GM23338 (cell line): Measurements from ENCODE around the gene MAP4K3. TPM values are rescaled to one million over a fixed set of nuclear protein-coding genes. Genes with fewer than 3 reads are reported as not detected.
A peak's percentile ranks its signal among the peaks of the same experiment; 100 is the strongest.

Experiments used
- ATAC-seq: fragments of 200-7000 bp; cut with Tn5 transposase; 3 replicates; pipeline ENCODE4 v1.9.1; 2020
- DNase-seq: peaks from one replicate; pipeline ENCODE4 v3.0.0-alpha.2; 2015; ENCODE audit warnings: low spot score
- H2AFZ ChIP-seq: fragments of 200-600 bp; sonication (generic); 2 replicates; pipeline ENCODE4 v1.8.0; 2016; ENCODE audit warnings: antibody characterized with exemption, mild to moderate bottlenecking, moderate library complexity
- H3F3A ChIP-seq: fragments of 200-600 bp; sonication (generic); replicated peaks from 2 replicates; pipeline ENCODE4 v1.8.0; 2017; ENCODE audit warnings: antibody characterized with exemption, mixed run types, low read depth
- H3K27ac ChIP-seq: fragments of 200-600 bp; sonication (generic); 2 replicates; pipeline ENCODE4 v1.6.1; 2016; ENCODE audit warnings: low read depth
- H3K27me3 ChIP-seq: fragments of 200-600 bp; sonication (generic); 2 replicates; pipeline ENCODE4 v1.8.0; 2016; ENCODE audit warnings: mild to moderate bottlenecking, mixed run types, moderate library complexity; ENCODE audit not compliant: insufficient read depth
- H3K36me3 ChIP-seq: fragments of 200-600 bp; sonication (generic); 2 replicates; pipeline ENCODE4 v1.8.0; 2016; ENCODE audit warnings: mild to moderate bottlenecking; ENCODE audit not compliant: insufficient read depth
- H3K4me1 ChIP-seq: fragments of 200-600 bp; sonication (generic); 2 replicates; pipeline ENCODE4 v1.8.0; 2016; ENCODE audit warnings: mild to moderate bottlenecking, moderate library complexity; ENCODE audit not compliant: insufficient read depth
- H3K4me2 ChIP-seq: fragments of 200-600 bp; sonication (generic); 2 replicates; pipeline ENCODE4 v1.7.1; 2017; ENCODE audit warnings: mixed run types
- H3K4me3 ChIP-seq: fragments of 200-600 bp; sonication (generic); 2 replicates; pipeline ENCODE4 v1.6.1; 2016; ENCODE audit warnings: mixed run types
- H3K79me2 ChIP-seq: fragments of 200-600 bp; sonication (generic); replicated peaks from 2 replicates; pipeline ENCODE4 v1.8.0; 2017; ENCODE audit warnings: mild to moderate bottlenecking; ENCODE audit not compliant: insufficient read depth
- H3K9me2 ChIP-seq: fragments of 200-600 bp; sonication (generic); 2 replicates; pipeline ENCODE4 v1.8.0; 2017; ENCODE audit not compliant: insufficient read depth
- H4K20me1 ChIP-seq: fragments of 200-600 bp; sonication (generic); replicated peaks from 2 replicates; pipeline ENCODE4 v1.8.0; 2017; ENCODE audit warnings: mild to moderate bottlenecking; ENCODE audit not compliant: insufficient read depth
- H3K27ac Mint-ChIP-seq: 2 replicates; pipeline ENCODE4 v1.8.0; 2020; ENCODE audit warnings: inconsistent platforms, mild to moderate bottlenecking, moderate library complexity, mixed read lengths
- H3K27me3 Mint-ChIP-seq: 3 replicates; pipeline ENCODE4 v1.8.0; 2022; ENCODE audit warnings: low read depth, mild to moderate bottlenecking, moderate library complexity, mixed read lengths, inconsistent platforms; ENCODE audit not compliant: insufficient read depth, poor library complexity
- H3K36me3 Mint-ChIP-seq: 3 replicates; pipeline ENCODE4 v1.8.0; 2021; ENCODE audit warnings: low read depth, mild to moderate bottlenecking, inconsistent platforms, moderate library complexity, mixed read lengths
- H3K4me1 Mint-ChIP-seq: 3 replicates; pipeline ENCODE4 v1.8.0; 2020; ENCODE audit warnings: mild to moderate bottlenecking, inconsistent platforms, mixed read lengths
- H3K4me3 Mint-ChIP-seq: 3 replicates; pipeline ENCODE4 v1.8.0; 2021; ENCODE audit warnings: moderate library complexity, mild to moderate bottlenecking, inconsistent platforms, mixed read lengths
- H3K9me3 Mint-ChIP-seq: 3 replicates; pipeline ENCODE4 v1.8.0; 2020; ENCODE audit warnings: moderate library complexity, mild to moderate bottlenecking, inconsistent platforms, mixed read lengths
- CREB1 ChIP-seq: fragments of 250-450 bp; sonication (Bioruptor Pico); IDR thresholded peaks from 2 replicates; pipeline ENCODE4 v1.5.0; 2020; ENCODE audit warnings: low read depth, mild to moderate bottlenecking, moderate library complexity
- ETS1 ChIP-seq: IDR thresholded peaks from 2 replicates; pipeline ENCODE4 v1.6.1; 2016; ENCODE audit warnings: antibody characterized with exemption
- EZH2 ChIP-seq: fragments of 200-600 bp; sonication (generic); IDR thresholded peaks from one replicate; pipeline ENCODE4 v1.8.0; 2017; ENCODE audit warnings: antibody characterized with exemption, mild to moderate bottlenecking, low read depth; ENCODE audit not compliant: unreplicated experiment
- EZH2phosphoT487 ChIP-seq: fragments of 200-600 bp; sonication (generic); IDR thresholded peaks from one replicate; pipeline ENCODE4 v1.8.1; 2018; ENCODE audit warnings: antibody characterized with exemption; ENCODE audit not compliant: unreplicated experiment
- POLR2AphosphoS5 ChIP-seq: IDR thresholded peaks from 2 replicates; pipeline ENCODE4 v1.6.1; 2016; ENCODE audit warnings: antibody characterized with exemption, low read depth
- ZNF114 ChIP-seq: fragments of 250-450 bp; sonication (Bioruptor Pico); IDR thresholded peaks from 2 replicates; pipeline ENCODE4 v1.5.0; 2020; ENCODE audit warnings: mild to moderate bottlenecking, moderate library complexity
- ZNF331 ChIP-seq: fragments of 250-450 bp; sonication (Bioruptor Pico); IDR thresholded peaks from 2 replicates; pipeline ENCODE4 v1.5.0; 2020; ENCODE audit warnings: low read depth, mild to moderate bottlenecking, moderate library complexity
- polyA plus RNA-seq: library from polyadenylated mRNA; unstranded; fragments of >200 nt; fragmentation: Nextera tagmentation; extraction: Ambion mirVana; gene quantifications from 2 replicates; pipeline ENCODE4 v1.2.1, GENCODE V29; 2016
- total RNA-seq: library from RNA; depleted of rRNA; stranded (reverse); fragments of >200 nt; shearing (Covaris generic); gene quantifications from 2 replicates; pipeline ENCODE4 v1.2.3, GENCODE V29; 2014
- TF ChIP-seq, protein P1 (sequence below), 2 experiments: fragments of 200-600 bp in 1 of 2; sonication (generic) in 1 of 2; conservative IDR thresholded peaks; 2 replicates each; pipeline versions ENCODE4 v1.5.1 to v1.6.1; 2016 to 2017; ENCODE audit warnings: antibody characterized with exemption in 2 of 2, low read depth in 2 of 2, mild to moderate bottlenecking in 2 of 2, moderate library complexity in 1 of 2
- TF ChIP-seq, protein P2 (sequence below): fragments of 250-450 bp; sonication (Bioruptor Pico); IDR thresholded peaks from 2 replicates; pipeline ENCODE4 v1.5.0; 2020; ENCODE audit warnings: mild to moderate bottlenecking, moderate library complexity

The MAP4K3 gene
- total and polyA plus RNA-seq, 2 experiments from 2014 or later = 33.0 to 90.7 TPM

DNA sequence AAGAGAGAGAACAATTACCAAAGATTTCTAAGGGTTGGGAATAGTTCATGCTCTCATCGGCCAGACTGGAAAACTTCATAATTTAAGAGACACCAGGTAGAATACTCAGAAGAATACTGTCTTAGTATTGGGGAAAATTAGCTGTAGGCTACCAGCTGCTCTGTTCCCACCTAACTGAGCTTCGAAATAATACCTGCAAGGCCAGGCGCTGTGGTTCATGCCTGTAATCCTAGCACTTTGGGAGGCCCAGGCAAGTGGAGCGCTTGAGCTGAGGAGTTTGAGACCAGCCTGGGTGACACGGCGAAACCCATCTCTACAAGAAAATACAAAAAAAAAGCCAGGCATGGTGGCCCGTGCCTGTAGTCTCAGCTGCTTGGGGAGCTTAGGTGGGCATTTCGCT lies 35.8 kb downstream of the MAP4K3 start:
- H3K4me1 Mint-ChIP-seq = peaks cover 62% of the 10 kb centered on the region
- no peak overlapping the region for H3K4me3 Mint-ChIP-seq
- TF ChIP-seq EZH2phosphoT487 = no peak
- no peak for TF ChIP-seq EZH2
- TF ChIP-seq ZNF331 = no peak
- TF ChIP-seq ZNF114 (CRISPR knock-in tag) = no peak
- no peak for TF ChIP-seq POLR2AphosphoS5
- TF ChIP-seq, protein P1, sequence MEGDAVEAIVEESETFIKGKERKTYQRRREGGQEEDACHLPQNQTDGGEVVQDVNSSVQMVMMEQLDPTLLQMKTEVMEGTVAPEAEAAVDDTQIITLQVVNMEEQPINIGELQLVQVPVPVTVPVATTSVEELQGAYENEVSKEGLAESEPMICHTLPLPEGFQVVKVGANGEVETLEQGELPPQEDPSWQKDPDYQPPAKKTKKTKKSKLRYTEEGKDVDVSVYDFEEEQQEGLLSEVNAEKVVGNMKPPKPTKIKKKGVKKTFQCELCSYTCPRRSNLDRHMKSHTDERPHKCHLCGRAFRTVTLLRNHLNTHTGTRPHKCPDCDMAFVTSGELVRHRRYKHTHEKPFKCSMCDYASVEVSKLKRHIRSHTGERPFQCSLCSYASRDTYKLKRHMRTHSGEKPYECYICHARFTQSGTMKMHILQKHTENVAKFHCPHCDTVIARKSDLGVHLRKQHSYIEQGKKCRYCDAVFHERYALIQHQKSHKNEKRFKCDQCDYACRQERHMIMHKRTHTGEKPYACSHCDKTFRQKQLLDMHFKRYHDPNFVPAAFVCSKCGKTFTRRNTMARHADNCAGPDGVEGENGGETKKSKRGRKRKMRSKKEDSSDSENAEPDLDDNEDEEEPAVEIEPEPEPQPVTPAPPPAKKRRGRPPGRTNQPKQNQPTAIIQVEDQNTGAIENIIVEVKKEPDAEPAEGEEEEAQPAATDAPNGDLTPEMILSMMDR (conservative IDR thresholded peaks at IDR 0.05; ENCODE audit: low read depth in 2 of 2) = no peak
- H3K27me3 ChIP-seq = no peaks in the 10 kb centered on the region
- DNase-seq = no peak
- peaks cover 2% of the 10 kb centered on the region for H3K27me3 Mint-ChIP-seq
- H3K27ac ChIP-seq = peak overlapping the region; percentile 50
- H3K36me3 ChIP-seq = no peaks in the 10 kb centered on the region
- H3K4me3 ChIP-seq = no peak overlapping the region
- peaks cover 100% of the 10 kb centered on the region for H3K79me2 ChIP-seq
- H3K27ac Mint-ChIP-seq = peak overlapping the region; percentile 69; the same call in 1 of the 2 replicates
- H3K4me1 ChIP-seq = peaks cover 60% of the 10 kb centered on the region
- ATAC-seq = peak; percentile 55
- peaks cover 6% of the 10 kb centered on the region; the same call in 1 of the 3 replicates for H3K36me3 Mint-ChIP-seq
- no peaks in the 10 kb centered on the region for H3F3A ChIP-seq
- peak overlapping the region; percentile 40 for H3K4me2 ChIP-seq
- H2AFZ ChIP-seq = no peak overlapping the region
- no peaks in the 10 kb centered on the region; the same call in 2 of the 3 replicates for H3K9me3 Mint-ChIP-seq
- H3K9me2 ChIP-seq = no peaks in the 10 kb centered on the region
- peaks cover 4% of the 10 kb centered on the region; the same call in 1 of the 2 replicates for H4K20me1 ChIP-seq

DNA sequence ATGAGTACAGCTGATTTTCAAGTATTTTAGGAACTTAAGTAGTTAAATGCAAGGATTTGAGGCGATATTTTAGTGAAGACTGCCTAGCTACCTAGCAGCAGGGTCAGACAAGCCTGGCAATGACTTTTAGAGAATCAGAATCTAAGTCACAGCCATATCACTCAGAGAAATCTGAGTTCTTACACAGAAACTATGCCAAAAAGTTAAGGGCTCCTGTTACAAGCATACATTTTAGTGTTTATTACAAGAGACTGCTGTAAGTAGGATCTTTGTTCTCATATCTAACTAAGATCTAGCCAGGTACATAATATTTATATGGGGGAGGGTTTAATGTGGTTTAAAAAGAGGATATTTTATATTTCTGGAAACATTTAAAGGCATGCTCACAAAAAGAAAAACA lies 37.5 kb downstream of the MAP4K3 start:
- H2AFZ ChIP-seq = no peak overlapping the region
- H3F3A ChIP-seq = no peaks in the 10 kb centered on the region
- peak overlapping the region; percentile 13; the same call in 1 of the 2 replicates for H3K4me2 ChIP-seq
- Mint-ChIP-seq H3K9me3 (no peaks in the 10 kb centered on the region), H3K27me3 (peaks cover 2% of the 10 kb centered on the region), H3K36me3 (peaks cover 6% of the 10 kb centered on the region; the same call in 1 of the 3 replicates), H3K27ac (no peak overlapping the region), H3K4me3 (no peak overlapping the region), H3K4me1 (peaks cover 54% of the 10 kb centered on the region)
- ATAC-seq (no peak), DNase-seq (no peak)
- no peaks in the 10 kb centered on the region for H3K36me3 ChIP-seq
- 0 out of 2 replicates have a peak, but pooled peaks cover 7% of the 10 kb centered on the region for H4K20me1 ChIP-seq
- H3K27me3 ChIP-seq = no peaks in the 10 kb centered on the region
- H3K4me1 ChIP-seq = peaks cover 51% of the 10 kb centered on the region
- H3K9me2 ChIP-seq = no peaks in the 10 kb centered on the region
- no peak overlapping the region for H3K4me3 ChIP-seq
- H3K79me2 ChIP-seq = peaks cover 100% of the 10 kb centered on the region
- peak overlapping the region; percentile 60 for H3K27ac ChIP-seq
- TF ChIP-seq ZNF114 (CRISPR knock-in tag) (no peak), CREB1 (no peak), POLR2AphosphoS5 (no peak), EZH2phosphoT487 (no peak), ETS1 (no peak)
- TF ChIP-seq, protein P2, sequence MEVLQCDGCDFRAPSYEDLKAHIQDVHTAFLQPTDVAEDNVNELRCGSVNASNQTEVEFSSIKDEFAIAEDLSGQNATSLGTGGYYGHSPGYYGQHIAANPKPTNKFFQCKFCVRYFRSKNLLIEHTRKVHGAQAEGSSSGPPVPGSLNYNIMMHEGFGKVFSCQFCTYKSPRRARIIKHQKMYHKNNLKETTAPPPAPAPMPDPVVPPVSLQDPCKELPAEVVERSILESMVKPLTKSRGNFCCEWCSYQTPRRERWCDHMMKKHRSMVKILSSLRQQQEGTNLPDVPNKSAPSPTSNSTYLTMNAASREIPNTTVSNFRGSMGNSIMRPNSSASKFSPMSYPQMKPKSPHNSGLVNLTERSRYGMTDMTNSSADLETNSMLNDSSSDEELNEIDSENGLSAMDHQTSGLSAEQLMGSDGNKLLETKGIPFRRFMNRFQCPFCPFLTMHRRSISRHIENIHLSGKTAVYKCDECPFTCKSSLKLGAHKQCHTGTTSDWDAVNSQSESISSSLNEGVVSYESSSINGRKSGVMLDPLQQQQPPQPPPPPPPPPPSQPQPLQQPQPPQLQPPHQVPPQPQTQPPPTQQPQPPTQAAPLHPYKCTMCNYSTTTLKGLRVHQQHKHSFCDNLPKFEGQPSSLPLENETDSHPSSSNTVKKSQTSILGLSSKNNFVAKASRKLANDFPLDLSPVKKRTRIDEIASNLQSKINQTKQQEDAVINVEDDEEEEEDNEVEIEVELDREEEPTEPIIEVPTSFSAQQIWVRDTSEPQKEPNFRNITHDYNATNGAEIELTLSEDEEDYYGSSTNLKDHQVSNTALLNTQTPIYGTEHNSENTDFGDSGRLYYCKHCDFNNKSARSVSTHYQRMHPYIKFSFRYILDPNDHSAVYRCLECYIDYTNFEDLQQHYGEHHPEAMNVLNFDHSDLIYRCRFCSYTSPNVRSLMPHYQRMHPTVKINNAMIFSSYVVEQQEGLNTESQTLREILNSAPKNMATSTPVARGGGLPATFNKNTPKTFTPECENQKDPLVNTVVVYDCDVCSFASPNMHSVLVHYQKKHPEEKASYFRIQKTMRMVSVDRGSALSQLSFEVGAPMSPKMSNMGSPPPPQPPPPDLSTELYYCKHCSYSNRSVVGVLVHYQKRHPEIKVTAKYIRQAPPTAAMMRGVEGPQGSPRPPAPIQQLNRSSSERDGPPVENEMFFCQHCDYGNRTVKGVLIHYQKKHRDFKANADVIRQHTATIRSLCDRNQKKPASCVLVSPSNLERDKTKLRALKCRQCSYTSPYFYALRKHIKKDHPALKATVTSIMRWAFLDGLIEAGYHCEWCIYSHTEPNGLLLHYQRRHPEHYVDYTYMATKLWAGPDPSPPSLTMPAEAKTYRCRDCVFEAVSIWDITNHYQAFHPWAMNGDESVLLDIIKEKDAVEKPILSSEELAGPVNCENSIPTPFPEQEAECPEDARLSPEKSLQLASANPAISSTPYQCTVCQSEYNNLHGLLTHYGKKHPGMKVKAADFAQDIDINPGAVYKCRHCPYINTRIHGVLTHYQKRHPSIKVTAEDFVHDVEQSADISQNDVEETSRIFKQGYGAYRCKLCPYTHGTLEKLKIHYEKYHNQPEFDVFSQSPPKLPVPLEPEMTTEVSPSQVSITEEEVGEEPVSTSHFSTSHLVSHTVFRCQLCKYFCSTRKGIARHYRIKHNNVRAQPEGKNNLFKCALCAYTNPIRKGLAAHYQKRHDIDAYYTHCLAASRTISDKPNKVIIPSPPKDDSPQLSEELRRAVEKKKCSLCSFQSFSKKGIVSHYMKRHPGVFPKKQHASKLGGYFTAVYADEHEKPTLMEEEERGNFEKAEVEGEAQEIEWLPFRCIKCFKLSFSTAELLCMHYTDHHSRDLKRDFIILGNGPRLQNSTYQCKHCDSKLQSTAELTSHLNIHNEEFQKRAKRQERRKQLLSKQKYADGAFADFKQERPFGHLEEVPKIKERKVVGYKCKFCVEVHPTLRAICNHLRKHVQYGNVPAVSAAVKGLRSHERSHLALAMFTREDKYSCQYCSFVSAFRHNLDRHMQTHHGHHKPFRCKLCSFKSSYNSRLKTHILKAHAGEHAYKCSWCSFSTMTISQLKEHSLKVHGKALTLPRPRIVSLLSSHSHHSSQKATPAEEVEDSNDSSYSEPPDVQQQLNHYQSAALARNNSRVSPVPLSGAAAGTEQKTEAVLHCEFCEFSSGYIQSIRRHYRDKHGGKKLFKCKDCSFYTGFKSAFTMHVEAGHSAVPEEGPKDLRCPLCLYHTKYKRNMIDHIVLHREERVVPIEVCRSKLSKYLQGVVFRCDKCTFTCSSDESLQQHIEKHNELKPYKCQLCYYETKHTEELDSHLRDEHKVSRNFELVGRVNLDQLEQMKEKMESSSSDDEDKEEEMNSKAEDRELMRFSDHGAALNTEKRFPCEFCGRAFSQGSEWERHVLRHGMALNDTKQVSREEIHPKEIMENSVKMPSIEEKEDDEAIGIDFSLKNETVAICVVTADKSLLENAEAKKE (CRISPR knock-in tag) = no peak
